Measurements from ENCODE around the gene MISP3.

DNA sequence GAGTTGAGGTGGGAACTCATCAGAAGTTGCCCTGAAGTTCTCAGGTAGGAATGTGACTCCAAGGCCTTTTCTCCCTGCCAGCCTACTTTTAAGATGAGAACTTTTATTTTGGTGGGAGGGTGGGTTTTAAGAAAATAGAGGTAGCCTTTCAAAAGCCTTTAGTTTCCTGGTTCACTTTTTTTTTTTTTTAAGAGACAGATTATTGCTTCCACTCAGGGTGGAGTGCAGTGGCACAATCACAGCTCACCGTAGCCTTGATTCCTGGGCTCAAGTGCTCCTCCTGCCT lies 10.0 kb downstream of the MISP3 start:
- no peak for TF ChIP-seq GATA3 (IDR thresholded peaks at IDR 0.05; ENCODE audit: low read depth, low read length)
- no peak for TF ChIP-seq GATA2 (IDR thresholded peaks at IDR 0.05; ENCODE audit: low read depth, low read length)
